IMR-90 (cell line): ENCODE measurements around the gene SPATA16.

Experiments used
- BHLHE40 ChIP-seq: fragments of 150-350 bp; IDR thresholded peaks from 2 replicates; pipeline ENCODE4 v1.6.1; 2016; ENCODE audit warnings: mild to moderate bottlenecking, low read depth, low read length
- CEBPB ChIP-seq: IDR thresholded peaks from 2 replicates; pipeline ENCODE4 v1.6.1; 2012; ENCODE audit warnings: low read depth, low read length, improper control_type of control experiment
- CTCF ChIP-seq: conservative IDR thresholded peaks from 2 replicates; pipeline ENCODE4 v1.5.1; 2012; ENCODE audit warnings: mild to moderate bottlenecking, low read depth, low read length, improper control_type of control experiment
- FOS ChIP-seq: fragments of 150-350 bp; IDR thresholded peaks from 2 replicates; pipeline ENCODE4 v1.6.1; 2016; ENCODE audit warnings: low read depth, low read length
- MXI1 ChIP-seq: IDR thresholded peaks from 2 replicates; pipeline ENCODE4 v1.6.1; 2012; ENCODE audit warnings: low read depth, mild to moderate bottlenecking, low read length, moderate library complexity, borderline replicate concordance
- POLR2A ChIP-seq: IDR thresholded peaks from 2 replicates; pipeline ENCODE4 v1.6.1; 2012; ENCODE audit warnings: mild to moderate bottlenecking, low read depth, low read length
- RAD21 ChIP-seq: IDR thresholded peaks from 2 replicates; pipeline ENCODE4 v1.6.1; 2012; ENCODE audit warnings: low read length, improper control_type of control experiment

GRCh38 chr3:172840463-172840862, 300.6 kb downstream of the SPATA16 start:
- TF ChIP-seq POLR2A: no peak
- no peak for TF ChIP-seq CTCF
- TF ChIP-seq BHLHE40: no peak
- TF ChIP-seq RAD21: no peak
- no peak for TF ChIP-seq CEBPB
- no peak for TF ChIP-seq MXI1
- no peak for TF ChIP-seq FOS
